Ectodermal cell (in vitro differentiated cells): ENCODE data around the gene CDH22.

ENCODE experiments used
- H3K27ac ChIP-seq: 2 replicates; pipeline ENCODE4 v1.7.0; 2013; ENCODE audit warnings: mild to moderate bottlenecking, low read depth, low read length; ENCODE audit not compliant: insufficient read depth, poor library complexity, severe bottlenecking
- H3K27me3 ChIP-seq: 2 replicates; pipeline ENCODE4 v1.7.0; 2013; ENCODE audit warnings: mild to moderate bottlenecking, low read length; ENCODE audit not compliant: insufficient read depth, control insufficient read depth, poor library complexity, severe bottlenecking
- H3K36me3 ChIP-seq: one replicate; pipeline ENCODE4 v1.7.0; 2013; ENCODE audit warnings: low read length; ENCODE audit not compliant: control insufficient read depth, insufficient read depth
- H3K4me1 ChIP-seq: one replicate; pipeline ENCODE4 v1.7.0; 2013; ENCODE audit warnings: low read length; ENCODE audit not compliant: control insufficient read depth, insufficient read depth
- H3K4me3 ChIP-seq: 2 replicates; pipeline ENCODE4 v1.7.0; 2013; ENCODE audit warnings: low read depth, low read length, control low read depth; ENCODE audit not compliant: insufficient read depth
- H3K9me3 ChIP-seq: 2 replicates; pipeline ENCODE4 v1.7.0; 2013; ENCODE audit warnings: mild to moderate bottlenecking, low read length, moderate library complexity; ENCODE audit not compliant: control insufficient read depth
- WGBS, 2 experiments: methylation state at CpG; one replicate each; pipeline ENCODE4 v1.1.7; 2013; ENCODE audit warnings: missing lambda C conversion rate in 2 of 2; 5-methylcytosine and 5-hydroxymethylcytosine counted together

Gene CDH22

GRCh38 chr20:46343348-46343974 lies 35.2 kb upstream of the CDH22 start:
- H3K27ac ChIP-seq = no peak overlapping the region
- no peaks in the 10 kb centered on the region for H3K27me3 ChIP-seq
- no peak overlapping the region for H3K4me3 ChIP-seq
- peaks cover 42% of the 10 kb centered on the region for H3K4me1 ChIP-seq
- WGBS, 2 experiments = 37 to 39% methylated on average over 17 of the region's 17 CpGs
- H3K9me3 ChIP-seq = no peaks in the 10 kb centered on the region
- no peaks in the 10 kb centered on the region for H3K36me3 ChIP-seq

GRCh38 chr20:46342451-46343347 lies 34.4 kb upstream of the CDH22 start:
- Histone ChIP-seq H3K27me3 (no peaks in the 10 kb centered on the region), H3K4me3 (no peak overlapping the region), H3K27ac (peak overlapping the region; percentile 57), H3K9me3 (no peaks in the 10 kb centered on the region), H3K4me1 (peaks cover 38% of the 10 kb centered on the region), H3K36me3 (no peaks in the 10 kb centered on the region)
- 82 to 85% methylated on average over 17 of the region's 17 CpGs for WGBS, 2 experiments

GRCh38 chr20:46342010-46342378 lies 33.7 kb upstream of the CDH22 start:
- H3K4me3 ChIP-seq = no peak overlapping the region

GRCh38 chr20:46341074-46342009 lies 33.0 kb upstream of the CDH22 start:
- WGBS, 2 experiments = 58 to 69% methylated on average over 24 of the region's 24 CpGs
- peaks cover 38% of the 10 kb centered on the region for H3K4me1 ChIP-seq
- H3K4me3 ChIP-seq = no peak overlapping the region
- no peaks in the 10 kb centered on the region for H3K27me3 ChIP-seq
- H3K9me3 ChIP-seq = no peaks in the 10 kb centered on the region
- H3K27ac ChIP-seq = peak overlapping the region; percentile 57
- H3K36me3 ChIP-seq = no peaks in the 10 kb centered on the region

More at GRCh38 chr20:46342010-46342378, 33.7 kb upstream of the CDH22 start:
- WGBS, 2 experiments = 55 to 65% methylated on average over 9 of the region's 9 CpGs
- no peaks in the 10 kb centered on the region for H3K36me3 ChIP-seq
- H3K27ac ChIP-seq = peak overlapping the region; percentile 57
- no peaks in the 10 kb centered on the region for H3K27me3 ChIP-seq
- peaks cover 38% of the 10 kb centered on the region for H3K4me1 ChIP-seq
- no peaks in the 10 kb centered on the region for H3K9me3 ChIP-seq

- Histone ChIP-seq H3K27me3 (peaks cover 4% of the 10 kb centered on the region), H3K9me3 (no peaks in the 10 kb centered on the region), H3K4me3 (no peak overlapping the region), H3K4me1 (peaks cover 43% of the 10 kb centered on the region), H3K27ac (no peak overlapping the region), H3K36me3 (no peaks in the 10 kb centered on the region)
- 85 to 91% methylated on average over 7 of the region's 7 CpGs for WGBS, 2 experiments
These were observed 30.7 kb upstream of the CDH22 start for GRCh38 chr20:46339037-46339436.

GRCh38 chr20:46336735-46337134 lies 28.4 kb upstream of the CDH22 start:
- Histone ChIP-seq H3K27ac (no peak overlapping the region), H3K27me3 (peaks cover 4% of the 10 kb centered on the region), H3K4me3 (no peak overlapping the region), H3K9me3 (no peaks in the 10 kb centered on the region), H3K4me1 (peaks cover 41% of the 10 kb centered on the region), H3K36me3 (no peaks in the 10 kb centered on the region)
- WGBS, 2 experiments = 77 to 81% methylated on average over 3 of the region's 3 CpGs

GRCh38 chr20:46334303-46334904 lies 26.1 kb upstream of the CDH22 start:
- Histone ChIP-seq H3K4me1 (peaks cover 28% of the 10 kb centered on the region), H3K36me3 (no peaks in the 10 kb centered on the region), H3K27ac (no peak overlapping the region), H3K4me3 (no peak overlapping the region), H3K9me3 (no peaks in the 10 kb centered on the region), H3K27me3 (peaks cover 4% of the 10 kb centered on the region)
- 73 to 76% methylated on average over 9 of the region's 9 CpGs for WGBS, 2 experiments

GRCh38 chr20:46333161-46333991 lies 25.1 kb upstream of the CDH22 start:
- no peak overlapping the region for H3K4me3 ChIP-seq
- peaks cover 4% of the 10 kb centered on the region for H3K27me3 ChIP-seq
- no peak overlapping the region for H3K27ac ChIP-seq
- no peaks in the 10 kb centered on the region for H3K36me3 ChIP-seq
- 89 to 91% methylated on average over 7 to 8 of the region's 8 CpGs for WGBS, 2 experiments
- H3K9me3 ChIP-seq = no peaks in the 10 kb centered on the region
- peaks cover 33% of the 10 kb centered on the region for H3K4me1 ChIP-seq
